ENCODE results near the gene LAMTOR1. TPM values are rescaled to one million over a fixed set of nuclear protein-coding genes. Genes with fewer than 3 reads are reported as not detected.
A peak's percentile ranks its signal among the peaks of the same experiment; 100 is the strongest.

LAMTOR1 gene
- total RNA-seq, 2 experiments from 2014 or later: 68.1 to 70.4 TPM

GRCh38 chr11:72075109-72075508, 28.0 kb downstream of the LAMTOR1 start:
- Mint-ChIP-seq H3K27ac (peak overlapping the region; percentile 62), H3K36me3 (ENCODE audit: low read depth) (peaks cover 30% of the 10 kb centered on the region), H3K9me3 (no peaks in the 10 kb centered on the region), H3K4me1 (peaks cover 68% of the 10 kb centered on the region), H3K4me3 (no peak overlapping the region), H3K27me3 (no peaks in the 10 kb centered on the region)
- DNase-seq: no peak
- POLR2A ChIA-PET: no interaction called here
- CTCF ChIA-PET: interaction anchor here (1.1 to 1.3 kb wide), 3 partner anchors 12 to 108 kb away, joined by 3 to 4 read pairs (median 3); no protein-coding TSS in a partner anchor

GRCh38 chr11:72072348-72072747, 30.7 kb downstream of the LAMTOR1 start:
- H3K9me3 Mint-ChIP-seq: no peaks in the 10 kb centered on the region

GRCh38 chr11:72070491-72070890, 32.6 kb downstream of the LAMTOR1 start:
- ChIA-PET POLR2A (no interaction called here), CTCF (interaction anchor here (1.0 to 1.4 kb wide), 3 partner anchors 9 to 14 kb away, joined by 3 to 4 read pairs (median 3); no protein-coding TSS in a partner anchor)
- DNase-seq: no peak
- Mint-ChIP-seq H3K27ac (no peak overlapping the region), H3K27me3 (no peaks in the 10 kb centered on the region), H3K4me3 (no peak overlapping the region), H3K4me1 (peaks cover 60% of the 10 kb centered on the region), H3K36me3 (ENCODE audit: low read depth) (peaks cover 49% of the 10 kb centered on the region), H3K9me3 (no peaks in the 10 kb centered on the region)

More at GRCh38 chr11:72072348-72072747, 30.7 kb downstream of the LAMTOR1 start:
- peaks cover 67% of the 10 kb centered on the region for H3K4me1 Mint-ChIP-seq
- DNase-seq: no peak
- POLR2A ChIA-PET: no interaction called here
- CTCF ChIA-PET: interaction anchor here (1.0 to 1.1 kb wide), 2 partner anchors 34 to 39 kb away, joined by 3 read pairs; no protein-coding TSS in a partner anchor
- peaks cover 44% of the 10 kb centered on the region for H3K36me3 Mint-ChIP-seq (ENCODE audit: low read depth)
- no peak overlapping the region for H3K4me3 Mint-ChIP-seq
- H3K27me3 Mint-ChIP-seq: no peaks in the 10 kb centered on the region
- H3K27ac Mint-ChIP-seq: no peak overlapping the region

- peaks cover 55% of the 10 kb centered on the region for H3K4me1 Mint-ChIP-seq
- no peak for DNase-seq
Observed at GRCh38 chr11:72069787-72070251, 33.3 kb downstream of the LAMTOR1 start.

GRCh38 chr11:72069200-72069599, 33.9 kb downstream of the LAMTOR1 start:
- Mint-ChIP-seq H3K4me1 (peaks cover 52% of the 10 kb centered on the region), H3K36me3 (ENCODE audit: low read depth) (peaks cover 48% of the 10 kb centered on the region), H3K27me3 (no peaks in the 10 kb centered on the region), H3K27ac (no peak overlapping the region), H3K9me3 (no peaks in the 10 kb centered on the region), H3K4me3 (no peak overlapping the region)
- POLR2A ChIA-PET: no interaction called here
- DNase-seq: no peak
- CTCF ChIA-PET: interaction anchor here (1.4 kb wide), 1 partner anchor 10 kb away, joined by 4 read pairs; no protein-coding TSS in a partner anchor

More at GRCh38 chr11:72069787-72070251, 33.3 kb downstream of the LAMTOR1 start:
- peaks cover 51% of the 10 kb centered on the region for H3K36me3 Mint-ChIP-seq (ENCODE audit: low read depth)
- POLR2A ChIA-PET: no interaction called here
- H3K9me3 Mint-ChIP-seq: no peaks in the 10 kb centered on the region
- no peak overlapping the region for H3K4me3 Mint-ChIP-seq
- no peaks in the 10 kb centered on the region for H3K27me3 Mint-ChIP-seq
- H3K27ac Mint-ChIP-seq: no peak overlapping the region
- CTCF ChIA-PET: interaction anchor here (1.0 to 1.4 kb wide), 2 partner anchors 10 kb away, joined by 3 to 4 read pairs; no protein-coding TSS in a partner anchor

- Mint-ChIP-seq H3K4me3 (no peak overlapping the region), H3K27ac (no peak overlapping the region), H3K4me1 (peaks cover 44% of the 10 kb centered on the region), H3K27me3 (no peaks in the 10 kb centered on the region), H3K36me3 (ENCODE audit: low read depth) (peaks cover 42% of the 10 kb centered on the region), H3K9me3 (no peaks in the 10 kb centered on the region)
- ChIA-PET CTCF (interaction anchor here (1.1 to 1.2 kb wide), 2 partner anchors 11 kb away, joined by 3 to 6 read pairs; no protein-coding TSS in a partner anchor), POLR2A (no interaction called here)
- DNase-seq: no peak
Observed at GRCh38 chr11:72067676-72068075, 35.4 kb downstream of the LAMTOR1 start.

GRCh38 chr11:72067266-72067665, 35.8 kb downstream of the LAMTOR1 start:
- Mint-ChIP-seq H3K36me3 (ENCODE audit: low read depth) (peaks cover 40% of the 10 kb centered on the region), H3K27me3 (no peaks in the 10 kb centered on the region), H3K4me1 (peaks cover 39% of the 10 kb centered on the region), H3K27ac (no peak overlapping the region), H3K4me3 (no peak overlapping the region), H3K9me3 (no peaks in the 10 kb centered on the region)
- POLR2A ChIA-PET: no interaction called here
- no peak for DNase-seq
- CTCF ChIA-PET: interaction anchor here (1.1 to 1.3 kb wide), 2 partner anchors 11 to 16 kb away, joined by 3 read pairs; no protein-coding TSS in a partner anchor

- Mint-ChIP-seq H3K36me3 (ENCODE audit: low read depth) (peaks cover 38% of the 10 kb centered on the region), H3K27me3 (no peaks in the 10 kb centered on the region), H3K4me1 (peaks cover 35% of the 10 kb centered on the region), H3K27ac (no peak overlapping the region), H3K4me3 (no peak overlapping the region), H3K9me3 (no peaks in the 10 kb centered on the region)
- POLR2A ChIA-PET: no interaction called here
- CTCF ChIA-PET: interaction anchor here (0.7 to 1.3 kb wide), 3 partner anchors 10 to 88 kb away, joined by 3 read pairs; no protein-coding TSS in a partner anchor
- no peak for DNase-seq
Observed at GRCh38 chr11:72066855-72067254, 36.2 kb downstream of the LAMTOR1 start.

GRCh38 chr11:72061739-72062396, 41.2 kb downstream of the LAMTOR1 start:
- H3K4me1 Mint-ChIP-seq: peaks cover 5% of the 10 kb centered on the region
- peaks cover 21% of the 10 kb centered on the region for H3K36me3 Mint-ChIP-seq (ENCODE audit: low read depth)
- peak overlapping the region; percentile 4 for H3K27ac Mint-ChIP-seq
- ChIA-PET POLR2A (no interaction called here), CTCF (interaction anchor here (0.5 to 1.5 kb wide), 2 partner anchors 71 to 82 kb away, joined by 3 read pairs; no protein-coding TSS in a partner anchor)
- H3K4me3 Mint-ChIP-seq: no peak overlapping the region
- no peaks in the 10 kb centered on the region for H3K27me3 Mint-ChIP-seq
- no peaks in the 10 kb centered on the region for H3K9me3 Mint-ChIP-seq
- no peak for DNase-seq

GRCh38 chr11:72058416-72059034, 44.6 kb downstream of the LAMTOR1 start:
- Mint-ChIP-seq H3K27me3 (no peaks in the 10 kb centered on the region), H3K27ac (no peak overlapping the region), H3K9me3 (no peaks in the 10 kb centered on the region), H3K36me3 (ENCODE audit: low read depth) (peaks cover 16% of the 10 kb centered on the region), H3K4me1 (peaks cover 12% of the 10 kb centered on the region), H3K4me3 (no peak overlapping the region)
- DNase-seq: no peak
- ChIA-PET CTCF (interaction anchor here (1.1 to 1.3 kb wide), 2 partner anchors 11 to 33 kb away, joined by 3 to 4 read pairs; no protein-coding TSS in a partner anchor), POLR2A (interaction anchor here (0.7 kb wide), 1 partner anchor 51 kb away, joined by 3 read pairs; no protein-coding TSS in a partner anchor)

- Mint-ChIP-seq H3K9me3 (no peaks in the 10 kb centered on the region), H3K4me3 (no peak overlapping the region), H3K36me3 (ENCODE audit: low read depth) (peaks cover 19% of the 10 kb centered on the region), H3K27ac (no peak overlapping the region), H3K27me3 (no peaks in the 10 kb centered on the region), H3K4me1 (peaks cover 6% of the 10 kb centered on the region)
- CTCF ChIA-PET: interaction anchor here (1.2 to 2.6 kb wide), 8 partner anchors 7 to 44 kb away, joined by 3 to 11 read pairs (median 6); no protein-coding TSS in a partner anchor
- DNase-seq: no peak
- POLR2A ChIA-PET: no interaction called here
Observed at GRCh38 chr11:72048766-72049460, 54.2 kb downstream of the LAMTOR1 start.

All from activated CD4-positive, alpha-beta T cell treated with anti-CD3 and anti-CD28 coated beads, Interleukin-2, amount 10 ng/mL, durations not matched to agents 7 days and 5 days (primary cell).